Immature natural killer cell (primary cell): Measurements from ENCODE around the gene SNX19. TPM values are rescaled to one million over a fixed set of nuclear protein-coding genes. Genes with fewer than 3 reads are reported as not detected.

Experiments
- DNase-seq, 3 donors: peaks; one replicate each; pipeline ENCODE4 v3.0.0; 2022; ENCODE audit warnings: mixed read lengths in 1 of 3
- H3K27ac Mint-ChIP-seq, 6 donors: one replicate each; pipeline ENCODE4 v1.8.0; 2020; ENCODE audit warnings: mixed read lengths in 6 of 6, mild to moderate bottlenecking in 5 of 6, inconsistent platforms in 4 of 6, moderate library complexity in 3 of 6
- H3K27me3 Mint-ChIP-seq, 3 donors: one replicate each; pipeline ENCODE4 v1.8.0; 2020 to 2021; ENCODE audit warnings: low read depth in 3 of 3, mild to moderate bottlenecking in 3 of 3, mixed read lengths in 3 of 3, moderate library complexity in 3 of 3, inconsistent platforms in 1 of 3
- H3K36me3 Mint-ChIP-seq, 3 donors: one replicate each; pipeline ENCODE4 v1.8.0; 2020; ENCODE audit warnings: mixed read lengths in 3 of 3, inconsistent platforms in 2 of 3, mild to moderate bottlenecking in 2 of 3
- H3K4me1 Mint-ChIP-seq, 2 donors: one replicate each; pipeline ENCODE4 v1.8.0; 2020; ENCODE audit warnings: inconsistent platforms in 2 of 2, mild to moderate bottlenecking in 2 of 2, mixed read lengths in 2 of 2, moderate library complexity in 1 of 2
- H3K4me3 Mint-ChIP-seq, 5 donors: one replicate each; pipeline ENCODE4 v1.8.0; 2020; ENCODE audit warnings: mild to moderate bottlenecking in 5 of 5, mixed read lengths in 5 of 5, inconsistent platforms in 3 of 5, moderate library complexity in 3 of 5
- H3K9me3 Mint-ChIP-seq, 6 donors: one replicate each; pipeline ENCODE4 v1.8.0; 2020; ENCODE audit warnings: mild to moderate bottlenecking in 6 of 6, mixed read lengths in 6 of 6, inconsistent platforms in 4 of 6, moderate library complexity in 3 of 6
- polyA plus RNA-seq, 3 donors: library from polyadenylated mRNA; unstranded; fragments of 300-500 nt; fragmentation: Illumina TruSeq; gene quantifications; one replicate each; pipeline ENCODE4 v1.2.3, GENCODE V29; 2021

The SNX19 gene
- polyA plus RNA-seq, 3 donors from 2014 or later = 9.5 to 29.5 (median 18.0) TPM

DNA sequence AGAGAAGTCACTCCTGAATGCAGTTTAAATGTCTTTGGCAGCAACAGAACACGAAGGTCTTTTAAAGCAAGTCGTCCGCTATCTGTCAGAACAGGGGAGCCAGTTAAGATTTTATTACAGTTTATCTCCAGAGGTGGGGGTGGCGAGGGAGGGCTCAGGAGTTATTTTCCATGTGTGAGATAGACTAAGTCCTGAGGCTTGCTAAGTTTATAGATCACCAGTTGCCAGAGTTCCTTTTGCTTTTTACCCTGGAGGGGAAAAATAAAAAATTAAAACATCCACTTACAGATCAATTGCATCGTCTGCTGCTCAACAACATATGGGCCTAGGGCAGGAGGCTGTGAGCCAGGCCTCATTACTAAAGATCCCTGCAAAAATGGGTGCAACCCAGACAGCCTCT is 90.7 kb downstream of the SNX19 start:
- H3K4me1 Mint-ChIP-seq = no peaks in the 10 kb centered on the region
- H3K36me3 Mint-ChIP-seq = no peaks in the 10 kb centered on the region
- no peak overlapping the region for H3K27ac Mint-ChIP-seq
- no peaks in the 10 kb centered on the region for H3K9me3 Mint-ChIP-seq
- no peak for DNase-seq
- peaks cover 0 to 4% (median 2%) of the 10 kb centered on the region in 3 donors for H3K27me3 Mint-ChIP-seq
- no peak overlapping the region for H3K4me3 Mint-ChIP-seq
